Neural cell (in vitro differentiated cells): Measurements from ENCODE around the gene ETV6. TPM values are rescaled to one million over a fixed set of nuclear protein-coding genes. Genes with fewer than 3 reads are reported as not detected.

Experiments used
- H2AFZ ChIP-seq: fragments of 200-600, 300-800 bp; sonication (generic), shearing (Covaris generic); 2 replicates; pipeline ENCODE4 v1.6.0; 2014; ENCODE audit warnings: low read depth, mild to moderate bottlenecking, antibody characterized with exemption, low read length, moderate library complexity
- H3F3A ChIP-seq: fragments of 200-600 bp; shearing (Covaris generic); 2 replicates; pipeline ENCODE4 v1.6.1; 2016; ENCODE audit warnings: mild to moderate bottlenecking, moderate library complexity, mixed read lengths, antibody characterized with exemption, low read length; ENCODE audit not compliant: insufficient read depth, poor library complexity, severe bottlenecking
- H3K27ac ChIP-seq: fragments of 200-600, 300-800 bp; sonication (generic), shearing (Covaris generic); 2 replicates; pipeline ENCODE4 v1.5.1; 2014; ENCODE audit warnings: mild to moderate bottlenecking, low read length, moderate library complexity
- H3K27me3 ChIP-seq: fragments of 300-800, 200-600 bp; sonication (generic), shearing (Covaris generic); 2 replicates; pipeline ENCODE4 v1.6.0; 2014; ENCODE audit warnings: mild to moderate bottlenecking, low read depth, low read length, moderate library complexity; ENCODE audit not compliant: insufficient read depth
- H3K36me3 ChIP-seq: fragments of 300-800, 200-600 bp; sonication (generic), shearing (Covaris generic); 2 replicates; pipeline ENCODE4 v1.5.1; 2014; ENCODE audit warnings: mild to moderate bottlenecking, antibody characterized with exemption, low read length, moderate library complexity; ENCODE audit not compliant: insufficient read depth
- H3K4me2 ChIP-seq: fragments of 300-800, 200-600 bp; sonication (generic), shearing (Covaris generic); 2 replicates; pipeline ENCODE4 v1.6.0; 2014; ENCODE audit warnings: mild to moderate bottlenecking, low read length
- H3K4me3 ChIP-seq: fragments of 300-800, 200-600 bp; sonication (generic), shearing (Covaris generic); 2 replicates; pipeline ENCODE4 v1.5.1; 2014; ENCODE audit warnings: mild to moderate bottlenecking, low read length, moderate library complexity
- H3K79me2 ChIP-seq: fragments of 200-600 bp; shearing (Covaris generic); replicated peaks from 2 replicates; pipeline ENCODE4 v1.6.0; 2014; ENCODE audit warnings: mild to moderate bottlenecking, low read length, moderate library complexity; ENCODE audit not compliant: insufficient read depth
- H3K9ac ChIP-seq: fragments of 300-800, 200-600 bp; sonication (generic), shearing (Covaris generic); 2 replicates; pipeline ENCODE4 v1.6.1; 2016; ENCODE audit warnings: mild to moderate bottlenecking, low read length, mixed read lengths
- H3K9me2 ChIP-seq: fragments of 200-600 bp; shearing (Covaris generic); 2 replicates; pipeline ENCODE4 v1.6.1; 2016; ENCODE audit warnings: mild to moderate bottlenecking, low read length, mixed read lengths; ENCODE audit not compliant: insufficient read depth
- H3K9me3 ChIP-seq: fragments of 200-600, 300-800 bp; sonication (generic), shearing (Covaris generic); 2 replicates; pipeline ENCODE4 v1.6.1; 2016; ENCODE audit warnings: mild to moderate bottlenecking, mixed run types, low read length, moderate library complexity, mixed read lengths
- H4K20me1 ChIP-seq: fragments of 200-600 bp; shearing (Covaris generic); 2 replicates; pipeline ENCODE4 v1.6.1; 2016; ENCODE audit warnings: mild to moderate bottlenecking, mixed run types; ENCODE audit not compliant: insufficient read depth
- EP300 ChIP-seq: fragments of 450-650 bp; conservative IDR thresholded peaks from 2 replicates; pipeline ENCODE4 v1.6.1; 2014; ENCODE audit warnings: antibody characterized with exemption, mild to moderate bottlenecking, moderate library complexity; ENCODE audit not compliant: poor library complexity, severe bottlenecking
- EZH2 ChIP-seq: fragments of 200-600, 300-800 bp; shearing (Covaris generic), sonication (generic); IDR thresholded peaks from 2 replicates; pipeline ENCODE4 v1.6.1; 2014; ENCODE audit warnings: antibody characterized with exemption, low read length, borderline replicate concordance, mild to moderate bottlenecking; ENCODE audit not compliant: insufficient read depth, poor library complexity, severe bottlenecking
- MXI1 ChIP-seq: fragments of 450-650 bp; conservative IDR thresholded peaks from 2 replicates; pipeline ENCODE4 v1.6.1; 2014; ENCODE audit warnings: antibody characterized with exemption, mild to moderate bottlenecking; ENCODE audit not compliant: poor library complexity, severe bottlenecking
- POLR2AphosphoS5 ChIP-seq: IDR thresholded peaks from 2 replicates; pipeline ENCODE4 v1.6.1; 2012
- RAD21 ChIP-seq: fragments of 450-650 bp; conservative IDR thresholded peaks from 2 replicates; pipeline ENCODE4 v1.6.1; 2014; ENCODE audit warnings: antibody characterized with exemption, mild to moderate bottlenecking, moderate library complexity
- SMC3 ChIP-seq: fragments of 450-650 bp; conservative IDR thresholded peaks from 2 replicates; pipeline ENCODE4 v1.6.1; 2014; ENCODE audit warnings: antibody characterized with exemption, mild to moderate bottlenecking, moderate library complexity; ENCODE audit not compliant: poor library complexity
- TAF1 ChIP-seq: IDR thresholded peaks from 2 replicates; pipeline ENCODE4 v1.6.1; 2012; ENCODE audit warnings: low read depth
- polyA plus RNA-seq: library from polyadenylated mRNA; depleted of rRNA; stranded (reverse); fragments of >200 nt; gene quantifications from 2 replicates; pipeline ENCODE4 v1.2.3, GENCODE V29; 2014
- TF ChIP-seq, protein P1 (sequence below): fragments of 450-650 bp; IDR thresholded peaks from 2 replicates; pipeline ENCODE4 v1.5.1; 2014; ENCODE audit warnings: antibody characterized with exemption, mild to moderate bottlenecking, moderate library complexity; ENCODE audit not compliant: poor library complexity, severe bottlenecking
- TF ChIP-seq, protein P2 (sequence below): IDR thresholded peaks from 2 replicates; pipeline ENCODE4 v1.6.1; 2012; ENCODE audit warnings: borderline replicate concordance

Gene ETV6
- polyA plus RNA-seq, 1 donor from 2014 or later, result 1.6 TPM

DNA sequence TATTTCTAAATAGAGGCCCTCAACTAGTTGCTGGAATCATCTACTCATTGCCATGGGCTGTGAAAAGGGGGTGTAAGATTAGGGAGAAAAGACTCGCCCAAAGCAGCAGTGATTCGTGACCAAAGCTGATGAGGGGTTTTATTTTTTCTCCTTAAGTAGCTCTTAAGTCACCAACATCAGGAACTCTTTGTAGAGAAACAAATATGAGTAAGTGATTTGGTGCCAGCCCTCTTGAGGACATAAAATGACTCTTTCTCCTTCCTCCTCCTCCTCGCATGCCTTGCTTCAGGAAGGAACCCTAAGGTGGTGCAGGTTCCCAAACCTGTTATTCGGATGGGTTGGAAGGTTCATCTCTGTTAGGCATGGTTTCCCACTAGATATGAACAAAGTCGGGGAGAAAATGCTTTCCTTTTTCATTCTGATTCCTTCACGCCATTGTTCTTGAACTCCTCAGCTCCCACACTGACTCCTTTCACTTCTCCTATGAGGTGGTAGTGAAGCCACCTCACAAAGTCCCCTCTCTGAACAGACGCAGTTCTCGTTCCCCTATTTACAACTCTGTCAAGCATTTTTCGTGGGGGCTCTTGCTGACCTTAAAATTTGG, 113.4 kb downstream of the ETV6 start:
- Histone ChIP-seq H3K9ac (no peak overlapping the region), H3K36me3 (no peaks in the 10 kb centered on the region), H3K27me3 (no peaks in the 10 kb centered on the region), H2AFZ (no peak overlapping the region), H3K4me3 (no peak overlapping the region), H4K20me1 (no peaks in the 10 kb centered on the region), H3F3A (no peaks in the 10 kb centered on the region), H3K9me3 (no peaks in the 10 kb centered on the region), H3K9me2 (no peaks in the 10 kb centered on the region), H3K27ac (no peak overlapping the region), H3K4me2 (no peak overlapping the region), H3K79me2 (no peaks in the 10 kb centered on the region)
- TF ChIP-seq EP300 (no peak), EZH2 (no peak), MXI1 (no peak), TAF1 (no peak), POLR2AphosphoS5 (no peak), SMC3 (no peak), RAD21 (no peak)
- TF ChIP-seq, protein P1, sequence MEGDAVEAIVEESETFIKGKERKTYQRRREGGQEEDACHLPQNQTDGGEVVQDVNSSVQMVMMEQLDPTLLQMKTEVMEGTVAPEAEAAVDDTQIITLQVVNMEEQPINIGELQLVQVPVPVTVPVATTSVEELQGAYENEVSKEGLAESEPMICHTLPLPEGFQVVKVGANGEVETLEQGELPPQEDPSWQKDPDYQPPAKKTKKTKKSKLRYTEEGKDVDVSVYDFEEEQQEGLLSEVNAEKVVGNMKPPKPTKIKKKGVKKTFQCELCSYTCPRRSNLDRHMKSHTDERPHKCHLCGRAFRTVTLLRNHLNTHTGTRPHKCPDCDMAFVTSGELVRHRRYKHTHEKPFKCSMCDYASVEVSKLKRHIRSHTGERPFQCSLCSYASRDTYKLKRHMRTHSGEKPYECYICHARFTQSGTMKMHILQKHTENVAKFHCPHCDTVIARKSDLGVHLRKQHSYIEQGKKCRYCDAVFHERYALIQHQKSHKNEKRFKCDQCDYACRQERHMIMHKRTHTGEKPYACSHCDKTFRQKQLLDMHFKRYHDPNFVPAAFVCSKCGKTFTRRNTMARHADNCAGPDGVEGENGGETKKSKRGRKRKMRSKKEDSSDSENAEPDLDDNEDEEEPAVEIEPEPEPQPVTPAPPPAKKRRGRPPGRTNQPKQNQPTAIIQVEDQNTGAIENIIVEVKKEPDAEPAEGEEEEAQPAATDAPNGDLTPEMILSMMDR, result no peak
- TF ChIP-seq, protein P2, sequence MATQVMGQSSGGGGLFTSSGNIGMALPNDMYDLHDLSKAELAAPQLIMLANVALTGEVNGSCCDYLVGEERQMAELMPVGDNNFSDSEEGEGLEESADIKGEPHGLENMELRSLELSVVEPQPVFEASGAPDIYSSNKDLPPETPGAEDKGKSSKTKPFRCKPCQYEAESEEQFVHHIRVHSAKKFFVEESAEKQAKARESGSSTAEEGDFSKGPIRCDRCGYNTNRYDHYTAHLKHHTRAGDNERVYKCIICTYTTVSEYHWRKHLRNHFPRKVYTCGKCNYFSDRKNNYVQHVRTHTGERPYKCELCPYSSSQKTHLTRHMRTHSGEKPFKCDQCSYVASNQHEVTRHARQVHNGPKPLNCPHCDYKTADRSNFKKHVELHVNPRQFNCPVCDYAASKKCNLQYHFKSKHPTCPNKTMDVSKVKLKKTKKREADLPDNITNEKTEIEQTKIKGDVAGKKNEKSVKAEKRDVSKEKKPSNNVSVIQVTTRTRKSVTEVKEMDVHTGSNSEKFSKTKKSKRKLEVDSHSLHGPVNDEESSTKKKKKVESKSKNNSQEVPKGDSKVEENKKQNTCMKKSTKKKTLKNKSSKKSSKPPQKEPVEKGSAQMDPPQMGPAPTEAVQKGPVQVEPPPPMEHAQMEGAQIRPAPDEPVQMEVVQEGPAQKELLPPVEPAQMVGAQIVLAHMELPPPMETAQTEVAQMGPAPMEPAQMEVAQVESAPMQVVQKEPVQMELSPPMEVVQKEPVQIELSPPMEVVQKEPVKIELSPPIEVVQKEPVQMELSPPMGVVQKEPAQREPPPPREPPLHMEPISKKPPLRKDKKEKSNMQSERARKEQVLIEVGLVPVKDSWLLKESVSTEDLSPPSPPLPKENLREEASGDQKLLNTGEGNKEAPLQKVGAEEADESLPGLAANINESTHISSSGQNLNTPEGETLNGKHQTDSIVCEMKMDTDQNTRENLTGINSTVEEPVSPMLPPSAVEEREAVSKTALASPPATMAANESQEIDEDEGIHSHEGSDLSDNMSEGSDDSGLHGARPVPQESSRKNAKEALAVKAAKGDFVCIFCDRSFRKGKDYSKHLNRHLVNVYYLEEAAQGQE, result no peak

DNA sequence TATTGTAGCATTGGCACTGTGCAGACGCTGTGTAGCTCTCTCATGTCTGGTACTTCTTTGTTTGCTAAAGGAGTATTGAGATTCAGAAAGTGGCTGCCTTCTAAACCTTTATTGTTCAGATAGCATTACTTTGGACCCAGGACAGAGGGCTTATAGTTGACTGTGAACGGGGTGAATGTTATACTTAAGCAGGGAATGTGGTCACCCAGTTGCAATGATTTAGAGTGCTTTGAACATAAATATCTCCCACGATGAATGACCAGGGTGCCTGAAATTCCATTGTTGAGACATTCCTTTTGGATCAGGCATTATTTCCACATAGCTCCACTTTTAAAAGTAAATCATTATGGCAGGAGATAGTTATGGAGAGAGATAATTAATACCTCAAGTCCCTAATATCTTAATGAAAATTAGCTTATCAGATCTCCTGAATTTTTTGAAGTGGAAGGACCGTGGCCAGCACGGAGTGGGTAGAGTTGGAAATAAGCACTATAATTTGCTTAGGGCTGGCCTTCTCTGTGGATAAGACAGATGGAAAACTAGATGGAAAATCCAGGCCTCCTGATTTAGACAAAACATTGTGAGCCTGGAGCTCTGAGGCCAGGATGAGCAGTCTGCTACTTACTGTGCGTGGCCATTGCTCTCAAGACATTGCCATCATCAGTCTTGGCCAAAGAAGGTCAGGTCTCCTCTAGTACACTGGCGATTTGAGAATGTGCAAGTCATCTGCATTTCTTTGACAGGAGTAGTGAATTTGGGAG, 114.5 kb downstream of the ETV6 start:
- no peak overlapping the region for H3K9ac ChIP-seq
- H3K9me2 ChIP-seq, result no peaks in the 10 kb centered on the region
- H3K9me3 ChIP-seq, result no peaks in the 10 kb centered on the region
- H3K27me3 ChIP-seq, result no peaks in the 10 kb centered on the region
- H3K36me3 ChIP-seq, result no peaks in the 10 kb centered on the region
- no peaks in the 10 kb centered on the region for H3K79me2 ChIP-seq
- TF ChIP-seq MXI1, result no peak
- TF ChIP-seq, protein P2, result no peak
- TF ChIP-seq POLR2AphosphoS5, result no peak
- TF ChIP-seq RAD21, result no peak
- no peak for TF ChIP-seq EZH2
- TF ChIP-seq SMC3, result no peak
- no peak for TF ChIP-seq EP300
- H4K20me1 ChIP-seq, result no peaks in the 10 kb centered on the region
- H3F3A ChIP-seq, result no peaks in the 10 kb centered on the region
- H3K27ac ChIP-seq, result no peak overlapping the region
- no peak overlapping the region for H3K4me3 ChIP-seq
- no peak overlapping the region for H3K4me2 ChIP-seq
- no peak overlapping the region for H2AFZ ChIP-seq
